RPMI7951 (cell line): ENCODE data around the gene KLF18. TPM values are rescaled to one million over a fixed set of nuclear protein-coding genes. Genes with fewer than 3 reads are reported as not detected.
"Not testable (repeated sequence)": the region's sequence is repeated elsewhere in the genome, so short reads cannot be mapped to it uniquely, and the experiment has no call there.

ENCODE experiments used
- DNase-seq: peaks from one replicate; pipeline ENCODE4 v3.0.0-alpha.2; 2012; ENCODE audit warnings: low read depth
- total RNA-seq: library from RNA; depleted of rRNA; stranded (reverse); fragments of >200 nt; shearing (Covaris generic); gene quantifications from 2 replicates; pipeline ENCODE4 v1.2.3, GENCODE V29; 2014; rRNA removed

Gene KLF18
- not detected in 2 replicates for total RNA-seq

GRCh38 chr1:44141531-44141930 lies at the start of gene KLF18:
Gene KLF18, minus strand, starts transcription at chr1:44141631. Its CDS starts 0 bp downstream, at chr1:44141631.
- no peak for DNase-seq

- DNase-seq = no peak
Observed at GRCh38 chr1:44174630-44175029, 33.2 kb upstream of the KLF18 start.

- DNase-seq = peak; percentile 26
Observed at GRCh38 chr1:44170281-44170823, 28.9 kb upstream of the KLF18 start.

- DNase-seq = no peak
Observed at GRCh38 chr1:44168520-44169098, 27.2 kb upstream of the KLF18 start.

GRCh38 chr1:44161546-44161945 lies 20.1 kb upstream of the KLF18 start:
- DNase-seq = no peak

- DNase-seq = no peak
Observed at GRCh38 chr1:44158871-44159270, 17.4 kb upstream of the KLF18 start.

- DNase-seq = no peak
Observed at GRCh38 chr1:44157903-44158302, 16.5 kb upstream of the KLF18 start.

GRCh38 chr1:44154049-44154448 lies 12.6 kb upstream of the KLF18 start:
- DNase-seq = peak; percentile 5

- no peak for DNase-seq
Observed at GRCh38 chr1:44152692-44153091, 11.3 kb upstream of the KLF18 start.

- DNase-seq = no peak
Observed at GRCh38 chr1:44151808-44152207, 10.4 kb upstream of the KLF18 start.

- no peak for DNase-seq
Observed at GRCh38 chr1:44151332-44151731, 9.9 kb upstream of the KLF18 start.

GRCh38 chr1:44147582-44147981 lies 6.2 kb upstream of the KLF18 start:
- no peak for DNase-seq

GRCh38 chr1:44146536-44147361 lies 5.3 kb upstream of the KLF18 start:
- no peak for DNase-seq

GRCh38 chr1:44144962-44145756 lies 3.7 kb upstream of the KLF18 start:
- no peak for DNase-seq

- DNase-seq = not testable (repeated sequence)
Observed at GRCh38 chr1:44139565-44139964, 1.9 kb downstream of the KLF18 start.

- DNase-seq = no peak
Observed at GRCh38 chr1:44138239-44138638, 3.2 kb downstream of the KLF18 start.

GRCh38 chr1:44135886-44136285 lies 5.5 kb downstream of the KLF18 start:
- no peak for DNase-seq

- no peak for DNase-seq
Observed at GRCh38 chr1:44134071-44134920, 7.1 kb downstream of the KLF18 start.

- no peak for DNase-seq
Observed at GRCh38 chr1:44131411-44131810, 10.0 kb downstream of the KLF18 start.

GRCh38 chr1:44129616-44130500 lies 11.6 kb downstream of the KLF18 start:
- no peak for DNase-seq
